ENCODE results near the gene CLEC9A.

CLEC9A gene

DNA sequence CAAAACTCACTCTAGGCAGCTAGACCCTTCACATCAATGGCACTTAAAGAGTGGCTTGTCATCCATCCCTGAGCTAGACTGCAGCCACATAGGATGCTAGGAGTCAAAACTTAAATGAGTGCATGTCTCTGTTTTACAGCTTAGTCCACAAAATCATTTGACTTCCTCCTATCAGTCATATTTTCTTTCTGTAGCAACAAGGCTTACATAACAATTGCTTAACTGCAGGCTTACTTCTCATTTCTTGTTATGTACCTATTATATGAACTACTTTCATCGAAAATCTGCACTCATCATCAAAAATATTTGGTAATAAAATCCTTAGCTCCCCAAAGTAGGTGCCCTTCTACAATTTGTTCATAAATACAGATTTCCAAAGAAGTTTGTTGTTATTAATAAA, 38.2 kb downstream of the CLEC9A start:
- no peaks in the 10 kb centered on the region for H3K4me1 ChIP-seq (ENCODE audit: control insufficient read depth, low read depth, low read length)
- H3K36me3 ChIP-seq (ENCODE audit: control insufficient read depth, low read depth, low read length): no peaks in the 10 kb centered on the region
- no peaks in the 10 kb centered on the region for H3K27me3 ChIP-seq (ENCODE audit: control insufficient read depth, insufficient read depth, low read length)
- no peak overlapping the region for H3K27ac ChIP-seq (ENCODE audit: low read length)
- H3K9ac ChIP-seq (ENCODE audit: low read length): no peak overlapping the region
- H3K9me3 ChIP-seq (ENCODE audit: control insufficient read depth, low read depth, low read length): no peaks in the 10 kb centered on the region
- H3K4me3 ChIP-seq (ENCODE audit: low read length): no peak overlapping the region

DNA sequence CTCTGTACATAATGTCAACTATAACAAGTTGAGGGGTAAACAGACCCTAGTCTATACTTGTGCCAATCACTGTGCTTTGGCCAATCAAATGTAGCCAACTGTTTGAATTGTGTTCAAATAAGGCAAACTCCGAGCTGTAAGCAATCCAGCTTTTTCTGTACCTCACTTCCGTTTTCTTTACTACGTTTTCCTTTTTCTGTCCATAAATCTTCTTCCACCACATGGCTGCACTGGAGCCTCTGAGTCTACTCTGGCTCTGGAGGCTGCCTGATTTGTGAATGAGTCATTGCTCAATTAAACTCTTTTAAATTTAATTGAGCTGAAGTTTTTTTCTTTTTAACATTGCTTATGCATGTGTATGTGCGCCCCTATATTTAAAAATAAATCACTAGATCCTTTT, 38.6 kb downstream of the CLEC9A start:
- Histone ChIP-seq H3K9ac (ENCODE audit: low read length) (no peak overlapping the region), H3K9me3 (ENCODE audit: control insufficient read depth, low read depth, low read length) (no peaks in the 10 kb centered on the region), H3K27me3 (ENCODE audit: control insufficient read depth, insufficient read depth, low read length) (no peaks in the 10 kb centered on the region), H3K27ac (ENCODE audit: low read length) (no peak overlapping the region), H3K36me3 (ENCODE audit: control insufficient read depth, low read depth, low read length) (no peaks in the 10 kb centered on the region), H3K4me1 (ENCODE audit: control insufficient read depth, low read depth, low read length) (no peaks in the 10 kb centered on the region), H3K4me3 (ENCODE audit: low read length) (no peak overlapping the region)

DNA sequence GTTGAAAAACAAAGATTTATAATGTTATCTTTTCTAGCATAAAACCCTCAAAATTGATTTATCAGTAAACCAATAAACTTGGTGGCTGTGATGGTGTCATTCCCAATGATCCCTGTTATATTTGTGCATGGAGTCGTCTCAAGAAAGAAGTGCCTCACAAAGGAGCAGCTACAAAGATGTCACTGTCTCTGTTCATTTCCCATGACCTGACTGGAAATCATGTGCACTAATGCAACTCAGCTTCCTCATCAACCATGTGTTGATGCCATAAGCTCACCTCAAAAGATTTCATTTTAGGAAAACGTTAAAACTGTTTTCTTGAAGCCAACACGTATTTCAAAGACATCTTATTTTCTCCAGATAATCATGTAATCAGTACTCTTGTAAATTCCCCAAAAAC, 39.5 kb downstream of the CLEC9A start:
- H3K27me3 ChIP-seq (ENCODE audit: control insufficient read depth, insufficient read depth, low read length): no peaks in the 10 kb centered on the region
- H3K9ac ChIP-seq (ENCODE audit: low read length): no peak overlapping the region
- no peaks in the 10 kb centered on the region for H3K4me1 ChIP-seq (ENCODE audit: control insufficient read depth, low read depth, low read length)
- H3K9me3 ChIP-seq (ENCODE audit: control insufficient read depth, low read depth, low read length): no peaks in the 10 kb centered on the region
- H3K27ac ChIP-seq (ENCODE audit: low read length): no peak overlapping the region
- H3K4me3 ChIP-seq (ENCODE audit: low read length): no peak overlapping the region
- H3K36me3 ChIP-seq (ENCODE audit: control insufficient read depth, low read depth, low read length): no peaks in the 10 kb centered on the region

DNA sequence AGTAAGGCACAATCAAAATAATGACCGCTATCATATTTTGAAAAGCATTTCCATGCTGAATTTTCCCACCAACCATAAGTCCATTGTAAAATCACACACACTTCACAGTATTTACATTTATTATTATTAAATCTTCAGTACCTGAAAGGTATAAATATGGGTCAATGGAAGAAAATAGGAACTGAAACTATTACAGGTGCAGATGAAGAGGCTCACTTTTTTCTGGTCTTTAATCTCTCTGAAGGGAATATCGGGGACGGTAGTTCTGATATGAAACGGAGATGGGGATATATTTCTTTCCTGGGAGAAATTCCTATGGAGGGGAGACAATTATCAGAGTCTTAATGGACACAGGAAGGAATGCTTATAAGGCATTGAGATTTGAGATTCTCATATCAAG, 39.9 kb downstream of the CLEC9A start:
- H3K36me3 ChIP-seq (ENCODE audit: control insufficient read depth, low read depth, low read length): no peaks in the 10 kb centered on the region
- H3K27ac ChIP-seq (ENCODE audit: low read length): no peak overlapping the region
- no peaks in the 10 kb centered on the region for H3K9me3 ChIP-seq (ENCODE audit: control insufficient read depth, low read depth, low read length)
- no peak overlapping the region for H3K9ac ChIP-seq (ENCODE audit: low read length)
- H3K4me1 ChIP-seq (ENCODE audit: control insufficient read depth, low read depth, low read length): no peaks in the 10 kb centered on the region
- no peak overlapping the region for H3K4me3 ChIP-seq (ENCODE audit: low read length)
- H3K27me3 ChIP-seq (ENCODE audit: control insufficient read depth, insufficient read depth, low read length): no peaks in the 10 kb centered on the region

DNA sequence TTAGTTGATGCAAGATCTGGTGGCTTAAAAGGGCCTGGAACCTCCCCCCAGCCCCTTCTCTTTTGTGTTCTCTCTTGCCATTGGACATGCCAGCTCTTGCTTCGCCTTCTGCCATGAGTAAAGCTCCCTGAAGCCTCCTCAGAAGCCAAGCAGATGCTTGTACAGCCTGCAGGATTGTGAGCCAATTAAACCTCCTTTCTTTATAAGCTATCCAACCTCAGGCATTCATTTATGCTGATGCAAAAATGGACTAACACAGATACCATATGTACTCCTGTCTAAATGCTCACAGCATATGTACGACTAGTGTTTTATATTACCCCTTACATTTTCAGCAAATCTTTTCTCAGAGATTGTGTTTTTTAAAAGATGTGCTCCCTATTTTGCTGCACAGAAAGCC, 41.6 kb downstream of the CLEC9A start:
- H3K27me3 ChIP-seq (ENCODE audit: control insufficient read depth, insufficient read depth, low read length): no peaks in the 10 kb centered on the region
- H3K27ac ChIP-seq (ENCODE audit: low read length): no peak overlapping the region
- no peak overlapping the region for H3K4me3 ChIP-seq (ENCODE audit: low read length)
- no peak overlapping the region for H3K9ac ChIP-seq (ENCODE audit: low read length)
- H3K36me3 ChIP-seq (ENCODE audit: control insufficient read depth, low read depth, low read length): no peaks in the 10 kb centered on the region
- no peaks in the 10 kb centered on the region for H3K9me3 ChIP-seq (ENCODE audit: control insufficient read depth, low read depth, low read length)
- H3K4me1 ChIP-seq (ENCODE audit: control insufficient read depth, low read depth, low read length): no peaks in the 10 kb centered on the region

DNA sequence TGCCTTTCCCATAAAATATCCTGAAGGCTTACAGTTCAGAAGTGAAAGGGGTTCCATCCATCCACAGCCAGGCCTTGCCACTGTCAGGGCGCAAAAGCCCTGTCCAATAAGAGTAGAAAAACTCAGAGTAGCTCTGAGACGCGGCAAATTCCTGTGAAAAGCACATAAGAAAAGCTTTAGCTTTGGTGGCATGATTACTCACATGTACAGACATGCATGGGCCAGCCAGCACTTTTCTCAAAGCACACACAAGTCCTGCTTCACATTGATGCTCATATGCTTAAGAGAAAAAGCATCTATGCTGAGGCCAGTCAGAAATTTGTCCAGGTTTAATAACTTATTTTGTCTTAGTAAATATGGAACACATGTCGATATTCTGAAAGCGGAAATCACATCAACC, 42.8 kb downstream of the CLEC9A start:
- Histone ChIP-seq H3K4me1 (ENCODE audit: control insufficient read depth, low read depth, low read length) (no peaks in the 10 kb centered on the region), H3K9ac (ENCODE audit: low read length) (no peak overlapping the region), H3K27me3 (ENCODE audit: control insufficient read depth, insufficient read depth, low read length) (no peaks in the 10 kb centered on the region), H3K9me3 (ENCODE audit: control insufficient read depth, low read depth, low read length) (no peaks in the 10 kb centered on the region), H3K4me3 (ENCODE audit: low read length) (no peak overlapping the region), H3K27ac (ENCODE audit: low read length) (no peak overlapping the region), H3K36me3 (ENCODE audit: control insufficient read depth, low read depth, low read length) (no peaks in the 10 kb centered on the region)

DNA sequence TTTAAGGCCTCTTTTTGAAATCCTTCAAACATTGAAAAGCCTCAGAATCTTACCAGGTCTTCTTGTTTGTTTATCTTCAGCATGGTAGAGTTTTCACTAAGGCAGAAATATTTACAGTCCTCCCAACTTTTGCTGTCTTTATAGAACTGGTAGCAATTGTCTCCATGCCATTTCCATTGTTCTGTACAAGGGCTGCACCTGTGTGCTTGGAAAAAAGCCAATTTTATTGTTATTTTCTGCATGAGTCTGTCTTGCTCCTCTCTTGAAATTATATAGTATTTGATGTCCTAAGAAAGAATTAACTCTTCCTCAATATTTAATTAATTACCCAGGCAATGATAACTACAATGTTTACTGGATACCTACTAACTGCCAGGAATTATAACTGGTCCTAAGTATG, 45.0 kb downstream of the CLEC9A start:
- H3K36me3 ChIP-seq (ENCODE audit: control insufficient read depth, low read depth, low read length): no peaks in the 10 kb centered on the region
- no peak overlapping the region for H3K9ac ChIP-seq (ENCODE audit: low read length)
- no peaks in the 10 kb centered on the region for H3K27me3 ChIP-seq (ENCODE audit: control insufficient read depth, insufficient read depth, low read length)
- no peaks in the 10 kb centered on the region for H3K4me1 ChIP-seq (ENCODE audit: control insufficient read depth, low read depth, low read length)
- H3K27ac ChIP-seq (ENCODE audit: low read length): no peak overlapping the region
- H3K4me3 ChIP-seq (ENCODE audit: low read length): no peak overlapping the region
- H3K9me3 ChIP-seq (ENCODE audit: control insufficient read depth, low read depth, low read length): no peaks in the 10 kb centered on the region

DNA sequence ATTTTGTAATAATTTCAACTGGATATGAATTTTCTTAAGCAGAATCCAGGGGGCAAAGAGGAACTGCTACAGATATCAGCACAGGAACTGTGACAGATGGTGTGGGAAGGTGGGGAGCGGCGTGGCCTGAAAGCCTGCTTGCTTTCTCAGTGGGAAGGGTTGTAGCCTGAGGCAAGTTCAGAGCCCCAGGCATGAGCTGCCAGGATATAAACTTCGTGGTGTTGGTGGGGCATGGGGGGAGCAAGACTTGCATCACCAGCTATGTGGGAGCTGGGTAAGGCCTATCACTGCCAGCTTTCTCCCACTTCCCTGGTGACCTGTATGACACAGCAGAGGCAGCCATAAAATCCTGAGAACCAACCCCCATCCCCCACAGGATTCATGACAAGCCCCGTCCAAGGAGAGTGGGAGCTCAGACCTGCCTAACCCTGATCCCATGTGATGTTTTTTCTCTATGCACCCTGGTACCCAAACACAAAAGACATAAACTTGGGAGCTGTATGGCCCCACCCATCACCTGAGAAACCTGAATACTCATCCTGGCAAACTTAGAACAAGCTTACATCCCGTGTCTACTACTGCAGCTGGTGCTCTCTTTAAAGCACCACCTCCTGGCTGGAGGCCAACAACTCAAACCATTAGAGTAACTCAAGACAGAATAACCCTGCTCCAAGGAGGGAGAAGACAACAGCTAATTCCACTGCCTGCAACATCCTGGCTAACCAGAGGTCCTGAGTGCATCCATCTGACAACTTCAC, 51.8 kb downstream of the CLEC9A start:
- Histone ChIP-seq H3K4me1 (ENCODE audit: control insufficient read depth, low read depth, low read length) (no peaks in the 10 kb centered on the region), H3K27me3 (ENCODE audit: control insufficient read depth, insufficient read depth, low read length) (no peaks in the 10 kb centered on the region), H3K36me3 (ENCODE audit: control insufficient read depth, low read depth, low read length) (no peaks in the 10 kb centered on the region), H3K9ac (ENCODE audit: low read length) (no peak overlapping the region), H3K4me3 (ENCODE audit: low read length) (no peak overlapping the region), H3K9me3 (ENCODE audit: control insufficient read depth, low read depth, low read length) (no peaks in the 10 kb centered on the region), H3K27ac (ENCODE audit: low read length) (no peak overlapping the region)

DNA sequence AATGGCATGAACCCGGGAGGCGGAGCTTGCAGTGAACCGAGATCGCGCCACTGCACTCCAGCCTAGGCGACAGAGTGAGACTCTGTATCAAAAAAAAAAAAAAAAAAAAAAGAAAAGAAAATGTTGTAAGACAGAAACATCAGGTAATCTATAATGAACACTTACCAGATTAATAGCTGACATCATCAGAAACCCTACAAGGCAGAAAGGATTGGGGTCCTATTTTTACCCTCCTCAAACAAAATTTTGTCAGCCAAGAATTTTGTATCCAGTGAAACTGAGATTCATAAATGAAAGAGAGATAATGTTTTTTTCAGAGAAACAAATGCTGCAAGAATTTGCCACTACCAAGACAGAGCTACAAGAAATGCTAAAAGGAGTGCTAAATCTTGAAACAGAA, 54.3 kb downstream of the CLEC9A start:
- no peak overlapping the region for H3K27ac ChIP-seq (ENCODE audit: low read length)
- H3K9ac ChIP-seq (ENCODE audit: low read length): no peak overlapping the region
- no peaks in the 10 kb centered on the region for H3K9me3 ChIP-seq (ENCODE audit: control insufficient read depth, low read depth, low read length)
- H3K36me3 ChIP-seq (ENCODE audit: control insufficient read depth, low read depth, low read length): no peaks in the 10 kb centered on the region
- H3K27me3 ChIP-seq (ENCODE audit: control insufficient read depth, insufficient read depth, low read length): no peaks in the 10 kb centered on the region
- H3K4me3 ChIP-seq (ENCODE audit: low read length): no peak overlapping the region
- H3K4me1 ChIP-seq (ENCODE audit: control insufficient read depth, low read depth, low read length): peaks cover 6% of the 10 kb centered on the region

DNA sequence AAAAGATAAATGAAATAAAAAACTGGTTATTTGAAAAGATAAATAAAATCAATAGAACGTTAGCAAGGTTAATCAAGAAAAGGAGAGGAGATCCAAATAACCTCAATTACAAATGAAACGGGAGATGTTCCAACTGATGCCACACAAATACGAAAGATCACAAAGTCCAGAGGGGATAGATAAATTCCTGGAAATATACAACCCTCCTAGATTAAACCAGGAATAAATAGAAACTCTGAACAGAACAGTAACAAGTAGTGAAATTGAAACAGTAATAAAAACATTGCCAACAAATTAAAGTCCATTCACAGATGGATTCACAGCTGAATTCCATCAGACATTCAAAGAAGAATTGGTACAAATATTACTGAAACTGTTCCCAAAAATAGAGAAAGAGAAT, 55.9 kb downstream of the CLEC9A start:
- Histone ChIP-seq H3K4me3 (ENCODE audit: low read length) (no peak overlapping the region), H3K27ac (ENCODE audit: low read length) (no peak overlapping the region), H3K36me3 (ENCODE audit: control insufficient read depth, low read depth, low read length) (no peaks in the 10 kb centered on the region), H3K4me1 (ENCODE audit: control insufficient read depth, low read depth, low read length) (peaks cover 11% of the 10 kb centered on the region), H3K27me3 (ENCODE audit: control insufficient read depth, insufficient read depth, low read length) (no peaks in the 10 kb centered on the region), H3K9ac (ENCODE audit: low read length) (no peak overlapping the region), H3K9me3 (ENCODE audit: control insufficient read depth, low read depth, low read length) (no peaks in the 10 kb centered on the region)

DNA sequence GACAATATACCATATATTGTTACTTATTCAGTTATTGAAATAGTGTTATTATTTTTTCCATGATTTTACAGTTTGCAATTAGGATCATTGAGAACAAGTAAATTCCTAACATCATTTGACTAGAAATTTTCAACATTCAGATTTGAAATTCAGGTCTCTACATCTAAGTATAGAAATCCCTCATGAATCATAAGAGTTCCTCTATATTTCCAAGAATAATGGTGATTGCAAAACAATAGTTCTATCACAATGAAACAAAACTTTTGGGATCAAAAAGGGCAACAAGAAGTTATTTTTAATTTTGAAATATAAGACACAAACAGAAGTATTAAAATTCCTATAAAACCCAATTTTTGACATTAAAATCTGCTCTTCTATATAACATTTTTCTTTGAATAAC, 57.5 kb downstream of the CLEC9A start:
- Histone ChIP-seq H3K9me3 (ENCODE audit: control insufficient read depth, low read depth, low read length) (no peaks in the 10 kb centered on the region), H3K9ac (ENCODE audit: low read length) (no peak overlapping the region), H3K36me3 (ENCODE audit: control insufficient read depth, low read depth, low read length) (no peaks in the 10 kb centered on the region), H3K4me3 (ENCODE audit: low read length) (no peak overlapping the region), H3K27ac (ENCODE audit: low read length) (no peak overlapping the region), H3K27me3 (ENCODE audit: control insufficient read depth, insufficient read depth, low read length) (no peaks in the 10 kb centered on the region), H3K4me1 (ENCODE audit: control insufficient read depth, low read depth, low read length) (peaks cover 11% of the 10 kb centered on the region)
